ENCODE results near the gene MAPK10.
"Not testable (repeated sequence)": the region's sequence is repeated elsewhere in the genome, so short reads cannot be mapped to it uniquely, and the experiment has no call there.

Gene MAPK10

GRCh38 chr4:86338989-86339388 lies 20.9 kb downstream of the MAPK10 start:
- no peak for DNase-seq (ENCODE audit: low read depth in 2 of 2)

- no peak for DNase-seq (ENCODE audit: low read depth in 2 of 2)
Measured at GRCh38 chr4:86338521-86338920, 21.3 kb downstream of the MAPK10 start.

DNA sequence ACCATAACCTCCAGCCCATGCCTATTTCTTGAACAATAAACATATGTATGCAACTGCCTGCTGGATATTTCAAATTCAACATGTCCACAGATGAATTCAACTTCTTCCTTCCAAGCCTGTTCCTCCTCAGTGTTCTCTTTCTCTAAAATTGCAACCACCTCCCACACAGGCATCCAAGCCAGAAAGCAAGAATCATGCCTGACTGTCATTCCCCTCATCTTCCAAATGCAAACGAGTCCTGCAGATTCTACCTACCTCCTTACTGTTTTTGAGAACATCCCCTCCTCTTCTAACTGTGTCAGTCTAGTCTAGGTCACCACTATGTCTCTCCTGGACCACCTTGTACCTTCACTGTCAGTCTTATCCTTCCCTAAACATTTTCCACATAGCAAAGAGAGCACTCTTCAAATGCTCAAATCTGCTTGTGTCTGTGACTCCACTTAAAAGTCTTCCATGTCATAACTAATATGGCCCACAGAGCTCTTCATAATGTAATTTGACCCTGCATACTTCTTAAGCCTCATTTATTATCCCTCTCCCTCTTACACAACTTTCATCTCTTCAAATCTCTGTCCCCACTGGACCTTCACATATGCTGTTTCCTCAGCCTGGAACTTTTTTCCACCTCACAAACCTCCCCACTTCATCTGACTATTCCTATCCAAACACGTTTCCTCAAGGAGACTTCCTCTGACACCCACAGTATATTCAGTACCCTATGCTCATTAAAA lies 25.7 kb downstream of the MAPK10 start:
- no peak for DNase-seq (ENCODE audit: low read depth in 2 of 2)

GRCh38 chr4:86333236-86333635 lies 26.6 kb downstream of the MAPK10 start:
- DNase-seq (ENCODE audit: low read depth in 2 of 2) = no peak

GRCh38 chr4:86330961-86331742 lies 28.7 kb downstream of the MAPK10 start:
- no peak for DNase-seq (ENCODE audit: low read depth in 2 of 2)

- not testable (repeated sequence) for DNase-seq (ENCODE audit: low read depth in 2 of 2)
Measured at GRCh38 chr4:86330411-86330810, 29.4 kb downstream of the MAPK10 start.

DNA sequence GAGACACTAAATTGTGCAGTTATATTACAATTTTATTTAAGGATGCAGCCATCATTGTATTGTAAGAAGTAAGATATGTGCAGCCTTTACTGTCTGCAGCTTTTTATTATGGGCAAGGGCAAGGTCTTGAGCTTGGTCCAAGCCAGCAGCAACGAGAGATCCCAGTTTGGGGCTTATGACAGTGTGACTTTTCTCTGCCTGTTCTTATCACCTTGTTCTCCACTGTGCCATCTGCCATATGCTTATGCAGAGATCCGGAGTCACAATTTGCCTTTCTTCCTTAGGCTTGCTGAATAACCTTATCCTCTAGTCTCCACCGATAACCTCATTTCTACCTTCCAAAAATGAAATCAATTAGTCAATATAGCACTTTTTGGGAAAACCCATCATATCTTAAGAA lies 30.4 kb downstream of the MAPK10 start:
- no peak for DNase-seq (ENCODE audit: low read depth in 2 of 2)

DNA sequence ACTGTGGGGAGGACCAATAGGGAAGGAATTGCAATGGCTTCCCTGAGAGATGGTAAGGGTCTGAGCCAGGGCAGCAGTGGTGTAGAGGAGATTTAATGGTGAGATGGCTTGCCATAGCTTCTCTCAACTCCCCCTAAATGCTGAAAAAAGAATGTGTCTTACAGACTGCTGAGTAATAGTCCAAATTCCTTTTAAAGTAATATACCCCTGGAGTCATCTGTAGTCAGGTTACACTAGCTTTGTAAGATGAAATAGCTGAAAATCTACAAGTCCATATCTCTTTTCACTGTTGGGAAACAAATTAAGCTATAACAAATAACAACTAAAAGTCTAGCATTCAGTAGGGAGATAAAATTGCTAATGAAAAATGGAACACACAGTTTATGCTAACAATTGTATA lies 33.5 kb downstream of the MAPK10 start:
- DNase-seq (ENCODE audit: low read depth in 2 of 2) = no peak

GRCh38 chr4:86319390-86319789 lies 40.5 kb downstream of the MAPK10 start:
- no peak for DNase-seq (ENCODE audit: low read depth in 2 of 2)

GRCh38 chr4:86315579-86315978 lies 44.3 kb downstream of the MAPK10 start:
- DNase-seq (ENCODE audit: low read depth in 2 of 2) = no peak

- DNase-seq (ENCODE audit: low read depth in 2 of 2) = no peak
Measured at GRCh38 chr4:86313656-86314055, 46.2 kb downstream of the MAPK10 start.

DNA sequence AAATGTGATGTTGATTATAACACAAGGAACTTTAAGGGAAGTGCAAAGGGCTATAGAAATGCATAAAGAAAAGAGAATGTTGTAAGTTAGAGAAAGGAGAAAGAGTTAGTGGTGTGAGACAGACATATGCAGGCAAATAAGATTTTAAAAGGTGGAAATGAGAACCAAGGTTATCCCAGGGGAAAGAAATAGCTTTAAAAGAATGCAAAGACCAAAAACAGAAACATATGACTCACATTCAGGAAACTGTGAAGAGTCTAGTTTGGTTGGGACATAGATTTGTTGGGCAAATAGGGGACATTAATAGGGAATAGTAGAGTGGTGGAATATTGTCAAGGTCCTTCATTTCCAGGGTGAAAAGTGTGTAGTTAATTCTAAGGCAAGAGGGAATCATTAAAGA lies 52.4 kb downstream of the MAPK10 start:
- DNase-seq (ENCODE audit: low read depth in 2 of 2) = no peak

DNA sequence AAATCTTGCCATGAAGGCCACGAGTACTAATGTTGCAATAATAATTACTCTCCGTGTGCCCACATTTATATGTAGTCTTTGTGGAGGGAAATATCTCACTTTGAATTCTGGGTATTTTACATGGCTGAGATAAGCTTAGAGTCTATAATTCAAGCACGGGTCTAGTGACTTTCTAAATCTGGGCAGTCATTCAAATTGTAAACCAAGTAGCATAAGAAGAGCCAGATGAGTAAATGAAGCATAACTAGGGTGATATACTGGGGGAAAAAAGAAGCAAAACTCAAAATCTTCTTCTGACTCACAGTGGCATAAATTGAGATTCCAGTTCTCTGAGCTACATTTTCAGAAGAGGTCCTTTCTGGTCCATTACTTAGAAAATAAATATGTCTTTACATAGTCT lies 53.0 kb downstream of the MAPK10 start:
- DNase-seq (ENCODE audit: low read depth in 2 of 2) = no peak

GRCh38 chr4:86302830-86303229 lies 57.0 kb downstream of the MAPK10 start:
- DNase-seq (ENCODE audit: low read depth in 2 of 2) = no peak

DNA sequence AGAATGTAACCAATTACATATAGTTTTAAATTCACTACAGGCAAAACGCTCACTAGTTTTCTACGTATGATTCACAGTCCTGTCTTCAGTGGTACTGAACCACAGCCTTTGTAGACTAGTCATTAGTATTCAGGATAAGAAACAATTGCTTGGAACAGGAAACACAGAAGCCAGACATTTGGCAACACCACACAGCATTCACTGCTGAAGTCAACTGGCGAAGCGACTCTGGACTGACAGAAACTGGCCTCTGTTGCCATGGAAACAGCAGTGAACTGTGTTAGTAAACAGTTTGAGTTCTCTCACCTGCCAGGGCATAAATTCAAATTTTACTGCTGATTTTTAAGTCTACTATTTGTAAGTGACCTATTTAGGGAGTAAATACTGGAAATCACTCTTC lies 57.6 kb downstream of the MAPK10 start:
- DNase-seq (ENCODE audit: low read depth in 2 of 2) = no peak

DNA sequence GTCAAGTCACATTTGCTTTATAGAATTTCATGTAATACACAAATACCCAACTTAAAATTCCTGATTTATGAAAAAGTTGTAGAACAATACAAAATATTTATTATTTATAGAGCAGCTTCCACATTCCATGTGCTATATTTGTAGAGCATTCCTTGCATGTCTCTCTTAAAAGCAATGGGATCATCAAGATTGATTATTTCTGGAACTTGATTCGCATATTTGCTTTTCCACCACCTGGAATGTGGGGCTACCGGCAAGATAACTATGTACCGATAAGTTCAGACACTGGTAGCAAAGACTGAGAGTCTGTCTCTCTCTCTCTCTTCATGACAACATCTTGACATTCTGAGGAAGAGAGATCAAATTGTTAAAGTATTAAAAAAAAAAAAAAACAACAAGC lies 59.3 kb downstream of the MAPK10 start:
- DNase-seq (ENCODE audit: low read depth in 2 of 2) = no peak

DNA sequence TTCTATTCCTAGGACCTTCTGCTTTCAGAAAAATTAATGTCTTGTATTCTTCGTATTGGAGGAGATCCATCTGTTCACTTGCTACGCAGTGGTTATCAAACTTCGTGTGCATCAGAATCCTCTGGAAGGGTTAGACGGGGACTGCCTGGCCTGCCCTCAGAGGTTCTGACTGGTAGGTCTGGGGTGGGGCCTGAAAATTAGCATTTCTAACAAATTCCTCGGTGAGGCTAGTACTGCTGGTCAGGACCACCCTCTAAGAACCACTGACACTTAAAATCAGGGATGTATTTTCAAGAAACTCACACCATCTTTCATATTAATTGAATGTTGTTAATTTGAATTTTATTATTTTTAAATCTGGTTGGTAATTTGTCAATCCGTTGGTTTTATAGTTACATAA lies 63.0 kb downstream of the MAPK10 start:
- no peak for DNase-seq (ENCODE audit: low read depth in 2 of 2)

GRCh38 chr4:86294883-86295282 lies 65.0 kb downstream of the MAPK10 start:
- DNase-seq (ENCODE audit: low read depth in 2 of 2) = no peak

DNA sequence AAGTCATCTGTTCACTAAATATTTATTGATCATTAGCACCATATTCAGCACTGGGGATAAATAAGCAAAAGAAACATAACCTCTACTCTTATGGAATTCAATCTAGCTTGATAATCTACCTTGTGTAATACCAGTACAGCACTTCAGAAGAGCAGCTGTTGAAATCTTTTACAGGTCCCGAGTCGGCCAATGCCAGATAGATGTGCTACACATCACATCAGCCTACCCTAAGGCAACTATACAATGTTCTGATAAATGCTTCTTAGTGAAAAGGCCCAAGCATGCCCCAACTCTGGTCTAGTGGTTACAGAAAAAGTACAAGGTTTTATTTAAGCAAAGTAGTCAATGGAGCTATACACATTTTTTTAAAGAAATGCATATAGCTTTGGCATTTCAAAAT lies 68.7 kb downstream of the MAPK10 start:
- DNase-seq (ENCODE audit: low read depth in 2 of 2) = no peak

DNA sequence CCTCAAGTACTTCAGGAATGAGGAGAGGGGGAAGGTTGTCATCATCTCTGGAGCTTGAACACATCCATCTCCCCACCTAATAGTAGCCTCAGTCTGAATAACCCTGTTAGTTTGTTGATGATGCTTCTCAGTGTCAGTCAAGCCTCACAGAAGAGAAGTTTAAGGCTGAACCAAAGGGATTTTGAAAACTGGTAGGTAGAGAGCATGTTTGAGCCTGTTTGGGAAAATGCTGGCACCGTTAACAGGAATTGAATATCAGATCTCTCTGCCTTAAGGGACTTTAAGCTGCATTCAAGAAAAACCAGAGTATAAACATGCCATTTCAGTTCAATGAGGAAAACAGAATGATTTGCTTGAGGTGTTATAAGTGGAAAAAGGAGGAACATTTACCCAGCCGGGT lies 73.1 kb downstream of the MAPK10 start:
- DNase-seq (ENCODE audit: low read depth in 2 of 2) = no peak

GRCh38 chr4:86283371-86283770 lies 76.5 kb downstream of the MAPK10 start:
- DNase-seq (ENCODE audit: low read depth in 2 of 2) = no peak

DNA sequence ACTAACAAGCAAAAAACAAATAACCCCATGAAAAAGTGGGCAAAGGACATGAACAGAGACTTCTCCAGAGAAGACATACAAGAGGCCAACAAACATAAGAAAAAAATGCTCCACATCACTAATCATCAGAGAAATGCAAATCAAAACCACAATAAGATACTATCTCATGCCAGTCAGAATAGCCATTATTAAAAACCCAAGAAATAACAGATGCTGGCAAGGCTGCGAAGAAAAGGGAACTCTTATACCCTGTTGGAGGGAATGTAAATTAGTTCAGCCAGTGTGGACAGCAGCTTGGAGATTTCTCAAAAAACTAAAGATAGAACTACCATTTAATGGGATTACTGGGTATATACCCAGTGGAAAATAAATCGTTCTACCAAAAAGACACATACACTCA lies 79.6 kb downstream of the MAPK10 start:
- DNase-seq (ENCODE audit: low read depth in 2 of 2) = no peak

GRCh38 chr4:86279293-86279960 lies 80.4 kb downstream of the MAPK10 start:
- no peak for DNase-seq (ENCODE audit: low read depth in 2 of 2)
